SK-N-SH treated with all-trans-retinoic acid at 6 μM for 48 hours (cell line): ENCODE measurements around the gene CALN1.

Experiments
- ARNTL ChIP-seq: fragments of 450-650 bp; formaldehyde crosslinking; IDR thresholded peaks from 2 replicates; pipeline ENCODE4 v1.5.0; 2020; ENCODE audit warnings: low read depth, mild to moderate bottlenecking, moderate library complexity, borderline replicate concordance
- CSRNP3 ChIP-seq: fragments of 250-450 bp; sonication (Bioruptor Pico); IDR thresholded peaks from 2 replicates; pipeline ENCODE4 v1.5.1; 2021; ENCODE audit warnings: mild to moderate bottlenecking, moderate library complexity
- GLIS3 ChIP-seq: fragments of 250-450 bp; sonication (Bioruptor Pico); IDR thresholded peaks from 2 replicates; pipeline ENCODE4 v1.5.0; 2020; ENCODE audit warnings: mild to moderate bottlenecking, moderate library complexity
- ISL1 ChIP-seq: fragments of 250-450 bp; sonication (Bioruptor Pico); IDR thresholded peaks from 2 replicates; pipeline ENCODE4 v2.1.2; 2022; ENCODE audit warnings: mild to moderate bottlenecking, moderate library complexity
- OSR1 ChIP-seq: fragments of 250-450 bp; sonication (Bioruptor Pico); IDR thresholded peaks from 2 replicates; pipeline ENCODE4 v1.8.0; 2022; ENCODE audit warnings: moderate library complexity, mild to moderate bottlenecking, inconsistent platforms
- RARB ChIP-seq: fragments of 250-450 bp; sonication (Bioruptor Pico); IDR thresholded peaks from 2 replicates; pipeline ENCODE4 v1.8.0; 2021; ENCODE audit warnings: mild to moderate bottlenecking, moderate library complexity
- SNAI2 ChIP-seq: fragments of 250-450 bp; sonication (Bioruptor Pico); IDR thresholded peaks from 2 replicates; pipeline ENCODE4 v1.5.0; 2020; ENCODE audit warnings: mild to moderate bottlenecking, moderate library complexity
- TCF4 ChIP-seq: fragments of 250-450 bp; sonication (Bioruptor Pico); IDR thresholded peaks from 2 replicates; pipeline ENCODE4 v1.8.0; 2021; ENCODE audit warnings: mild to moderate bottlenecking, moderate library complexity, borderline replicate concordance
- TSHZ2 ChIP-seq: fragments of 250-450 bp; sonication (Bioruptor Pico); IDR thresholded peaks from 2 replicates; pipeline ENCODE4 v1.5.0; 2020; ENCODE audit warnings: mild to moderate bottlenecking, moderate library complexity
- ZC3H10 ChIP-seq: fragments of 250-450 bp; sonication (Bioruptor Pico); IDR thresholded peaks from 2 replicates; pipeline ENCODE4 v1.5.1; 2021; ENCODE audit warnings: mild to moderate bottlenecking, moderate library complexity

GRCh38 chr7:71775648-71776047, 636.5 kb downstream of the CALN1 start:
- TF ChIP-seq ARNTL (CRISPR knock-in tag): no peak
- TF ChIP-seq ISL1 (CRISPR knock-in tag): no peak
- no peak for TF ChIP-seq CSRNP3 (CRISPR knock-in tag)
- no peak for TF ChIP-seq OSR1 (CRISPR knock-in tag)
- no peak for TF ChIP-seq TCF4
- TF ChIP-seq RARB: no peak
- TF ChIP-seq SNAI2 (CRISPR knock-in tag): no peak
- no peak for TF ChIP-seq GLIS3 (CRISPR knock-in tag)
- TF ChIP-seq TSHZ2 (CRISPR knock-in tag): no peak
- no peak for TF ChIP-seq ZC3H10
